KMS-11 (cell line): Measurements from ENCODE around the gene BSND.

Source experiments
- H2AFZ ChIP-seq: fragments of 200-600 bp; sonication (generic); 2 replicates; pipeline ENCODE4 v1.6.1; 2016; ENCODE audit warnings: antibody characterized with exemption, mixed run types, low read depth
- H3K27ac ChIP-seq: fragments of 200-600 bp; sonication (generic); 2 replicates; pipeline ENCODE4 v1.6.1; 2016; ENCODE audit warnings: mild to moderate bottlenecking, mixed run types
- H3K27me3 ChIP-seq: fragments of 200-600 bp; sonication (generic); 2 replicates; pipeline ENCODE4 v1.6.1; 2017; ENCODE audit warnings: mild to moderate bottlenecking, low read depth, mixed run types, moderate library complexity; ENCODE audit not compliant: insufficient read depth
- H3K36me3 ChIP-seq: fragments of 200-600 bp; sonication (generic); 2 replicates; pipeline ENCODE4 v1.6.1; 2017; ENCODE audit warnings: mild to moderate bottlenecking, mixed run types; ENCODE audit not compliant: insufficient read depth
- H3K4me1 ChIP-seq: fragments of 200-600 bp; sonication (generic); 2 replicates; pipeline ENCODE4 v1.6.1; 2016; ENCODE audit warnings: mild to moderate bottlenecking, low read depth, mixed run types; ENCODE audit not compliant: poor library complexity, severe bottlenecking
- H3K4me2 ChIP-seq: fragments of 200-600 bp; sonication (generic); 2 replicates; pipeline ENCODE4 v1.7.0; 2016; ENCODE audit warnings: mild to moderate bottlenecking, mixed run types
- H3K4me3 ChIP-seq: fragments of 200-600 bp; sonication (generic); IDR thresholded peaks from 2 replicates; pipeline ENCODE4 v1.6.1; 2017; ENCODE audit warnings: low read depth, low read length, mixed read lengths; ENCODE audit not compliant: insufficient read depth
- H3K79me2 ChIP-seq: fragments of 200-600 bp; sonication (generic); 2 replicates; pipeline ENCODE4 v1.6.1; 2016; ENCODE audit warnings: low read depth, mixed run types; ENCODE audit not compliant: insufficient read depth
- H3K9ac ChIP-seq: fragments of 200-600 bp; sonication (generic); 2 replicates; pipeline ENCODE4 v1.6.1; 2016; ENCODE audit warnings: mild to moderate bottlenecking, mixed run types
- H4K20me1 ChIP-seq: fragments of 200-600 bp; sonication (generic); 2 replicates; pipeline ENCODE4 v1.6.1; 2016; ENCODE audit warnings: mild to moderate bottlenecking, mixed run types; ENCODE audit not compliant: insufficient read depth
- CTCF ChIP-seq: fragments of 200-600 bp; sonication (generic); conservative IDR thresholded peaks from 2 replicates; pipeline ENCODE4 v1.6.1; 2017; ENCODE audit warnings: low read depth, mild to moderate bottlenecking, antibody characterized with exemption, low read length, moderate library complexity, mixed read lengths

The BSND gene

GRCh38 chr1:55048453-55049270 lies 49.9 kb downstream of the BSND start:
- Histone ChIP-seq H3K36me3 (no peaks in the 10 kb centered on the region), H4K20me1 (no peaks in the 10 kb centered on the region), H3K4me2 (no peak overlapping the region), H2AFZ (no peak overlapping the region), H3K27ac (no peak overlapping the region), H3K27me3 (no peaks in the 10 kb centered on the region), H3K4me3 (no peak overlapping the region), H3K4me1 (no peaks in the 10 kb centered on the region), H3K79me2 (no peaks in the 10 kb centered on the region), H3K9ac (no peak overlapping the region)
- no peak for TF ChIP-seq CTCF

GRCh38 chr1:55049271-55049913 lies 50.7 kb downstream of the BSND start:
- Histone ChIP-seq H3K27ac (no peak overlapping the region), H2AFZ (no peak overlapping the region), H3K9ac (no peak overlapping the region), H3K27me3 (no peaks in the 10 kb centered on the region), H3K4me1 (no peaks in the 10 kb centered on the region), H3K79me2 (no peaks in the 10 kb centered on the region), H3K4me3 (no peak overlapping the region), H4K20me1 (no peaks in the 10 kb centered on the region), H3K4me2 (no peak overlapping the region), H3K36me3 (no peaks in the 10 kb centered on the region)
- TF ChIP-seq CTCF = no peak

- H4K20me1 ChIP-seq = no peaks in the 10 kb centered on the region
- no peak overlapping the region for H2AFZ ChIP-seq
- H3K9ac ChIP-seq = no peak overlapping the region
- H3K4me1 ChIP-seq = no peaks in the 10 kb centered on the region
- H3K4me3 ChIP-seq = no peak overlapping the region
- no peak overlapping the region for H3K27ac ChIP-seq
- TF ChIP-seq CTCF = no peak
- H3K36me3 ChIP-seq = no peaks in the 10 kb centered on the region
- no peaks in the 10 kb centered on the region for H3K79me2 ChIP-seq
- no peaks in the 10 kb centered on the region for H3K27me3 ChIP-seq
- H3K4me2 ChIP-seq = no peak overlapping the region
Observed at GRCh38 chr1:55049914-55050278, 51.2 kb downstream of the BSND start.

- no peaks in the 10 kb centered on the region for H3K79me2 ChIP-seq
- no peak for TF ChIP-seq CTCF
- H3K4me3 ChIP-seq = no peak overlapping the region
- no peaks in the 10 kb centered on the region for H3K36me3 ChIP-seq
- no peaks in the 10 kb centered on the region for H4K20me1 ChIP-seq
- no peak overlapping the region for H3K4me2 ChIP-seq
- H3K4me1 ChIP-seq = no peaks in the 10 kb centered on the region
- no peak overlapping the region for H2AFZ ChIP-seq
- no peak overlapping the region for H3K27ac ChIP-seq
- no peaks in the 10 kb centered on the region for H3K27me3 ChIP-seq
- H3K9ac ChIP-seq = no peak overlapping the region
Observed at GRCh38 chr1:55050283-55050682, 51.5 kb downstream of the BSND start.
